Measurements from ENCODE around the gene RAG2. TPM values are rescaled to one million over a fixed set of nuclear protein-coding genes. Genes with fewer than 3 reads are reported as not detected.
"Not testable (repeated sequence)": the region's sequence is repeated elsewhere in the genome, so short reads cannot be mapped to it uniquely, and the experiment has no call there.

The RAG2 gene
- total RNA-seq, 1 experiment from 2014 or later, result not detected

- DNase-seq (ENCODE audit: low read depth), result no peak
Measured at GRCh38 chr11:36600180-36600579, 2.1 kb upstream of the RAG2 start.

- DNase-seq (ENCODE audit: low read depth), result no peak
Measured at GRCh38 chr11:36596880-36597279, 1.2 kb downstream of the RAG2 start.

GRCh38 chr11:36594316-36594989 is 3.6 kb downstream of the RAG2 start, which contains the start of gene IFTAP:
IFTAP (plus strand) TSS chr11:36594502; CDS start chr11:36610104, 15,602 bp downstream.
- peak; percentile 85 for DNase-seq (ENCODE audit: low read depth)

GRCh38 chr11:36591433-36591832 is 6.6 kb downstream of the RAG2 start:
- no peak for DNase-seq (ENCODE audit: low read depth)

- no peak for DNase-seq (ENCODE audit: low read depth)
Measured at GRCh38 chr11:36590513-36590912, 7.5 kb downstream of the RAG2 start.

- no peak for DNase-seq (ENCODE audit: low read depth)
Measured at GRCh38 chr11:36588099-36588498, 9.9 kb downstream of the RAG2 start.

GRCh38 chr11:36586543-36586942 is 11.5 kb downstream of the RAG2 start:
- no peak for DNase-seq (ENCODE audit: low read depth)

DNA sequence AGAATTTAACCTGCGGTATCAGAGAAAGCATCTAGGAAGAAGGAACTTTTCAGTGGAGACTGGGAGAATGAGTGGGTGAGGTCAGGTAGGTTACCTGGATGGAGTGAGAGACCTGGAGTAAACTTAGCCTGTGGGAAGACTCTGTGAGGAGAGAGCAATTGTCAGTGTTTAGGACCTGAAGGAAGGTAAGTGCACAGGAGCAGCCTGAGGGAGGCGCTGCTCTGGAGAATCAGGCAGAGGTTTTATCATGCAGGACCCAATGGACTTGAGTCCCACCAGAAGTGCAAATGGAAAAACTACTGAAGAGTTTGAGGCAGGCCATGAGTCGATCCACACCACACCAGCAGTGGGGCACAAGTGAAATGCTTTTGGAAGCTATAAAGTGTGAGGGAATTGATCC is 14.4 kb downstream of the RAG2 start:
- DNase-seq (ENCODE audit: low read depth), result no peak

DNA sequence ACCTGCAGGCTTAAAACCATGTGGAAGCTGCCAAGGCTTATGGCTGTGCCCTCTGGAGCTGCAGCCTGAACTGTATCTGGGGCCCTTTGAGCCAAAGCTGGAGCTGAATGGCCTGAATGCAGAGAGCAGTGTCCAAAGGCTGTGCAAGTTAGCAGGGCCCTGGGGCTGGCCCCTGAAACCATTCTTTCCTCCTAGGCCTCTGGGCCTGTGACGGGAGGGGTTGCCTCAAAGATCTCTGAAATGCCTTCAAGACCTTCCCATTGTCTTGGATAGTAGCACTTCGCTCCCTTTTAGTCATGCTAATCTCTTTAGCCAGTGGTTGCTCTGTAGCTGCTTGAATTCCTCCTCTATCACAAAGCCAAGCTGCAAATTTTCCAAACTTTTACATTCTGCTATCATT is 16.5 kb downstream of the RAG2 start:
- DNase-seq (ENCODE audit: low read depth), result no peak

GRCh38 chr11:36578458-36578857 is 19.6 kb downstream of the RAG2 start:
- no peak for DNase-seq (ENCODE audit: low read depth)

- DNase-seq (ENCODE audit: low read depth), result peak; percentile 52
Measured at GRCh38 chr11:36577859-36578258, 20.2 kb downstream of the RAG2 start.

- no peak for DNase-seq (ENCODE audit: low read depth)
Measured at GRCh38 chr11:36577373-36577772, 20.7 kb downstream of the RAG2 start.

GRCh38 chr11:36574486-36574885 is 23.6 kb downstream of the RAG2 start:
- no peak for DNase-seq (ENCODE audit: low read depth)

DNA sequence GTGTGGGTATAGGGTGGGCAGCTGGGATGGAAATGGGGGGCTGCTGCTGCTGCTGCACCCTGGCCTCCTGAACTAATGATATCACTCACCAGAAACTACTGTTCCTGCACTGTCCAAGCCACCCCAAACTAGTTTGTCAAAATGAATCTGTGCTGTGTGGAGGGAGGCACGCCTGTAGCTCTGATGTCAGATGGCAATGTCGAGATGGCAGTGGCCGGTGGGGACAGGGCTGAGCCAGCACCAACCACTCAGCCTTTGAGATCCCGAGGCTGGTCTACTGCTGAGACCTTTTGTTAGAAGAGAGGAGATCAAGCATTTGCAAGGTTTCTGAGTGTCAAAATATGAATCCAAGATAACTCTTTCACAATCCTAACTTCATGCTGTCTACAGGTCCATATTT is 28.9 kb downstream of the RAG2 start:
- DNase-seq (ENCODE audit: low read depth), result no peak

DNA sequence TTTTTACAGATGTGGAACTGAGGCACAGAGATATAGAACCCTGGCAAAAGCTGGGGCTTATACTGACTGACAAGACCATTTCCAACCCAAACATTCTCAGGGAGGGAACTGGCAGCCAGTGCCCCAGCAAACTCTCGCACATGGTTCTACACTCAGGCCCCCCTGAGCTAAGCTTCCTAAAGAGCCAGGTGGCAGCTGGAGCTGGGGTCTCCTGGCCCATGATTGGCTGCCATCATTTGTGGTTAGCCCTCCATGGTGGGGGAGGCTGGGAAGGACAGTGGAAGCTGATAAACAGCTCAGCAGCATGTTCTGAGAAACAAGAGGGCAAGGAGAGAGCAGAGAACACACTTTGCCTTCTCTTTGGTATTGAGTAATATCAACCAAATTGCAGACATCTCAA is 30.3 kb downstream of the RAG2 start, which contains the start of gene RAG1:
TSS of gene RAG1 (plus strand) at position 314 of the 400 bp plus-strand sequence. CDS start 5,298 bp downstream, outside the sequence.
- DNase-seq (ENCODE audit: low read depth), result no peak

- no peak for DNase-seq (ENCODE audit: low read depth)
Measured at GRCh38 chr11:36566407-36567053, 31.5 kb downstream of the RAG2 start.

GRCh38 chr11:36565031-36565610 is 32.9 kb downstream of the RAG2 start:
- DNase-seq (ENCODE audit: low read depth), result no peak

- peak; percentile 58 for DNase-seq (ENCODE audit: low read depth)
Measured at GRCh38 chr11:36564376-36565030, 33.5 kb downstream of the RAG2 start.

DNA sequence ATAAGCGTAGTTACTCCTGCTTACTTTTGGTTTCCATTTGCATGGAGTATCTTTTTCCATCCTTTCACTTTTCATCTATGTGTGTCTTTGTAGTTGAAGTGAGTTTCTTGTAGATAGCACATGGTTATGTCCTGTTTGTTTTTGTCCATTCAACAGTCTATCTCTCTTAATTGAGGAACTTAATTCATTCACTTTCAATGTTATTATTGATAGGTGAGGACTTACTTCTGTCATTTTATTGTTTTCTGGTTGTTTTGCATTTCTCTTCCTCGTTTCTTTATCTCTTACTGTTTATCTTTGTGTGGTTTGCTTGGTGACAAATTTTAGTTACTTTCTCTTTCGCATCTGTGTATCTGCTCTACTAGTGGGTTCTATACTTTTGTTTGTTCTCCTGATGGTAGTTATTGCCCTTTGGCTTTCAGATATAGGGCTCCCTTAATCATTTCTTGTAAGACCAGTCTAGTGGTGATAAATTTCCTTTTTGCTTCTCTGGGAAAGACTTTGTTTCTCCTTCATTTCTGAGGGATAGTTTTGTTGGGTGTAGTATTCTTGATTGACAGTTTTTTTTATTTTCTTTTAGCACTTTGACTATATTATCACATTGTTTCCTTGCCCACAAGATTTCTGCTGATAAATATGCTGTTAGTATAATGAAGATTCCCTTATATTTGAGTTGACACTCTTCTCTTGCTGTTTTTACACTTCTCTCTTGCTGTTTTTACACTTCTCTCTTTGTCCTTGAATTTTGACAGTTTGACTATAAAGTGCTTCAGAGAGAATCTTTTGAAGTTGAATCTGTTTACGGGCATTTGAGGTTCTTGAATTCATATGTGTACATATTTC is 39.2 kb downstream of the RAG2 start:
- DNase-seq (ENCODE audit: low read depth), result no peak

DNA sequence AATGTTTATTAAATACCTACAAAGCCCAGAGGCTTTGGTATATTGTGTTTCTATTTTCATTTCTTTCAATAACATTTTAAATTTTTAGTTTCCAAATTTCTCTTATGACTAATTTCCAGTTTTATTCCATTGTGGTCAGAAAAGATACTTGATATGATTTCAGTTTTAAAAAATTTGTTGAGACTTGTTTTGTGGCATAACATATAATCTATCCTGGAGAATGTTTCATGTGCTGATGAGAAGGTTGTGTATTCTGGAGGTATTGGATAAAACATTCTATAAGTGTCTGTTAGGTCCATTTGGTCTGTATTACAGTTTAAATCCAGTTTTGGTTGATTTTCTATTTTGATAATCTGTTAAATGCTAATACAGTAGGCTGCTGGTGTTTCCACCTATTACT is 40.0 kb downstream of the RAG2 start:
- DNase-seq (ENCODE audit: low read depth), result no peak

DNA sequence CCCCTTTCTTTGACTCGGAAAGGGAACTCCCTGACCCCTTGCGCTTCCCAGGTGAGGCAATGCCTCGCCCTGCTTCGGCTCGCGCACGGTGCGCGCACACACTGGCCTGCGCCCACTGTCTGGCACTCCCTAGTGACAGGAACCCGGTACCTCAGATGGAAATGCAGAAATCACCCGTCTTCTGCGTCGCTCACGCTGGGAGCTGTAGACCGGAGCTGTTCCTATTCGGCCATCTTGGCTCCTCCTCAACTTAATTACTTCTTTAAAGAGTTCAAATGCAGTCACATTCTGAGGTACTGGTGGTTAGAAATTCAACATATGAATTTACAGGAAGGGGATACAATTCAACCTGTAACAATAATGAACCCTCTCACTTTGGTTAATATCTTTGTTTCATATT is 40.6 kb downstream of the RAG2 start:
- not testable (repeated sequence) for DNase-seq (ENCODE audit: low read depth)

All from Daoy (cell line).